Endothelial cell of coronary artery (primary cell): Measurements from ENCODE around the gene PYCR2. TPM values are rescaled to one million over a fixed set of nuclear protein-coding genes. Genes with fewer than 3 reads are reported as not detected.

Experiments
- total RNA-seq: library from RNA; depleted of rRNA; stranded (reverse); fragments of >200 nt; gene quantifications from 2 replicates; pipeline ENCODE4 v1.2.3, GENCODE V29; 2014

Gene PYCR2
- 31.6 and 36.3 TPM in 2 replicates for total RNA-seq

DNA sequence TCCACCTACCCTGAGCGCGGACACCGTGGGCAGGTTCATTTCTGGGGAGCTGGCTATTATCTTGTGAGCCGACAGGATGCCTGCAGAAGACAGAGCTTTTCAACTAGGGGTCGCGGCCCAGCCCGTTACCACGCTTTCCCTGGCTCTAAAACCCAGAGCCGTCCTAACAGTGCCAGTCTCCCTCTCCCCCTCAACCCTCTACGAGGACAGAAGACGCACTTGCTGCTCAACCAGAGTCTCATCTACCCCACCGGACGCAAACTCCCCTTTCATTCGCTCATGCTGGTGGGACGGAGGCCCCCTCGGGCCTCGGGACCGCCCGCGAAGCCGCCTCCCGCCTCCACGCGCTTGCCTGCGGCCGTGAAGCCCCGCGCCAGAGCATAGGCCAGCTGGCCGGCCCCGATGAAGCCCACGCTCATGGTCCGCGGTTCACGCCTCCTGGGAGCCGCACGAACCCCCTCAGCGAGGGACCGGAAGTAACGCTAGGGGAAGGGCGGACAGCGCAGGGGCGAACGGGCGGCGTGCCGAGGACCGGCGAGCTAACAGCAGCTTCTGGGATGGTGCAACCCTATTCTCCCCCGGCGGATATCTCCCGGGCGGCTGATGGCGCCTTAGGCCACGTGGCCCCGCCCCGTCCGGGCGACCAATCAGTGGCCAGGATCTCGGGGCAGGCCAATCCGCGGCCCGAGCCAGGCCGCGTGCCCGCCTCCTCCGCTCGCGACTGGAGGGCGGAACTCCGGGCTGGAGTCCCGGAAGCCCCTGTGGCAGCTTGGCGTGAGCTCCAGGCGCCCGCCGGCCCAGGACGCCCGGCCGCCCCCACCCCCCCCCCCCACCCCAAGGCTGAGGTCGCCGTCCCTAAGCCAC lies at the start of gene PYCR2:
TSS of gene PYCR2 (minus strand) at position 559 of the 864 bp plus-strand sequence. CDS start at position 419, 140 bp downstream.

DNA sequence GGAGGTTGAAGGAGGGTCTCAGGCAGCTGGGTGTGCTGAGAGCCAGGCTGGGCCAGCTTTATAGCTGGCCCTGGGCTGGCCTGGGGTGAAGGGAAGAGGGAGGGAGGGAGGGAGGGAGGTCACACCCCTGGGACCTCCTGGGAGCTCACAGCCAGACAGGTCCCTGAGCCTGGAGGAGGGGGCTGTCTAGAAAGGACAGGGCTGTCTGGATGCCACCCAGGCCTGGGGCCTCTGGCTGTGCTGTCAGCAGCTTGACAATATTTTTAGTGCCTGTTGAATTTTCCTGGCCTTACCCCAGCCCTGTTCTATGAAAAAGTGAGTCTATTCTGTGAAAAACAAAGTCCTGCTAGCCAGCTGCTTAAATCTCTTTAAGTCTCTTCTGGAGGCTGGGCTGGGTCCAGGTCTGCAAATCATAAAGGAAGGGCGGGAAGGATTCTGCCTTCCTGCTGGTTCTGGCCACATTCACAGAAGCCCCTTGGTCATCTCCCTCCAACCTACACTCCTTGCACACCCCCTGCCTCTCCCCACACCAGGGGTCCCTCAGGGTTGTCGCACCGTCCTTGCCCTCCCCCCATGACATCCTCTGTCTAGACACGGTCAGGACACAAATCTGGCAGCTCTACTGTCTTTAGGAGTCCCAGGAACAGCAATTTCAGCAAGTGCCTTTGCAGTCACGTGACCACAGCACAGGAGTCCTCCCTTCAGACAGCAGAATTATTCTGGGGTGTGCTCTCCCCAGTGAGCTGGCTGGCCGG lies 17.3 kb upstream of the PYCR2 start, which contains the start of gene LEFTY2:
TSS of gene LEFTY2 (minus strand) at position 34 of the 755 bp plus-strand sequence. CDS start 80 bp downstream, outside the sequence.

DNA sequence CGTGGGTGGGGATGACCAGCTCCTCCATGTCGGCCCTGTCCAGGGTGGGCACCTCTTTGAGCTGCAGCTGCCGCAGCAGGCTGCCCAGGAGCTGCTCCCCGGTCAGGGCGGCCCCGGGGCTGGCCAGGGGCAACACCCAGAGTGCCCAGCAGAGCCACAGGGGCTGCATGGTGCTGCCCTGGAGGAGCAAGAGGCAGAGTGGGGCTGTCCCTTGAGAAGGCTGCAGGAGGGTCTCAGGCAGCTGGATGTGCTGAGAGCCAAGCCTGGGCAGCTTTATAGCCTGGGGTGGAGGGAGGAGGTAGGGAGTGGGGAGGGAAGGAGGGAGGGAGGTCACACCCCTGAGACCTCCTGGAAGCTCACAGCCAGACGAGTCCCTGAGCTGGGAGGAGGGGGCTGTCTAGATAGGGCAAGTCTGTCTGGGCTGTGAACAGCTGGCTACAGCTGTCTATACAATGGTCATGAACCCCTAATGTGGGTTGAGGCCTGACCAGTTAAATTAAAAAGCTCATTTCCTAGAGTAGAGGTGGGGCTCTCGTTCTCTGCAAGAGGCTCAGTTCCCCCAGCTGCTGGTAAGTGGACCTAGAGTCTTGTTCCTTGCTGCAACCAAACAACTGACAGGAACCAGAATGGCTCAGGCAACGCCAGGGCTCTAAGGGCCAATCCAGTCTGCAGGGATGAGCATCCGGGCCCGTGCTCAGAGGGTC lies 35.0 kb downstream of the PYCR2 start, which contains the start of gene LEFTY1:
TSS of gene LEFTY1 (minus strand) at position 249 of the 704 bp plus-strand sequence. CDS start at position 169, 80 bp downstream.

DNA sequence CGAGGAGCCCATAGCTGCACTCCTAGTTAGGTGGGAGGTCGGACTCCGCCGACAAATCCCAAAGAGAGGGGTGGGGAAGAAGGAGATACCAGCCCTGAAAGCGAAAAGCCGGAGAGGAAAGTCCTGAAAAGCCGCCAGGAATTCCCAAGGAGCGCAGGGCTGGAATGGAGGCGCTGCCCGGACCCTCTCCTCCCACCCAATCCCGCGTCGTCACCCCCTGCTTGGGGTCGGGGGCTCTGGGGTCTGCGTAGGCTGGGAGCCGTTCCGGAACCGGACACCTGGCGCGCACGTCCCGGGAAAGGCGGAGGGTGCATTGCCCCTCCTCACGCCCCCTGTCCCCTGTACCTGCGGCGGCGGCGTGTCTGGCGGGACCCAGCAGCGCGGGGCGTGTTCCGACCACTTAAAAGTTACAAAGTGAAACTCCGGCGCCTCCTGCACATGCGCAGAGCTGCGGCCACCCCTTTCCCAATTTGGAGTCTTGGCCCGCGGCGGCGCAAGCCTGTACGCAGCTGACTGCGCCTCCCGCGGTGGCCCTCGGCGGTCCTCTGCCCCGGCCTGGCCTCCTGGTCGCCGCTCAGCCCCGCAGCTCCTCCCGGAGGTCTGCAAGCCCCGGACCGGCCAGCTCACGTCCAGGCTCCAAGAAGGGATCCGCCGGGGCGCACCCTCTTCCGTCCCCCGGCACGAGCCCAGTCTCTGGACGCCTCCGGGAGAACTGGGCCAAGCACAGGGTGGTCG lies 41.9 kb downstream of the PYCR2 start, which contains the start of gene TMEM63A:
TSS of gene TMEM63A (minus strand) at position 422 of the 735 bp plus-strand sequence. CDS start 4,800 bp downstream, outside the sequence.

Other genes with a start within 250 kb of the PYCR2 start
- 183 and 186 TPM in 2 replicates for gene SRP9, start 146.4 kb downstream of the PYCR2 start, total RNA-seq
- gene EPHX1, start 114.1 kb downstream of the PYCR2 start, total RNA-seq, result 7.4 and 10.1 TPM in 2 replicates
- gene TMEM63A, start 41.9 kb downstream of the PYCR2 start, total RNA-seq, result 10.0 and 24.7 TPM in 2 replicates
- gene LEFTY1, start 35.1 kb downstream of the PYCR2 start, total RNA-seq, result not detected in 2 replicates
- under 0.01 and 0.09 TPM in 2 replicates for gene LEFTY2, start 17.0 kb upstream of the PYCR2 start, total RNA-seq
- 20.6 and 23.8 TPM in 2 replicates for gene SDE2, start 75.1 kb upstream of the PYCR2 start, total RNA-seq
- gene H3-3A, start 138.5 kb upstream of the PYCR2 start, total RNA-seq, result 140 and 169 TPM in 2 replicates